ENCODE measurements around the gene FOXQ1.

FOXQ1 gene

GRCh38 chr6:1311400-1312202 is at the start of gene FOXQ1:
TSS of gene FOXQ1 (plus strand) at chr6:1312098. CDS start at chr6:1312705, 607 bp downstream.
- TF ChIP-seq CTCF (conservative IDR thresholded peaks at IDR 0.05; ENCODE audit: control insufficient read depth, insufficient read depth, low read depth, low read length), result no peak
- peak within 1 kb of the TSS; percentile 9 for H3K4me3 ChIP-seq (ENCODE audit: control insufficient read depth, low read depth, low read length)
- DNase-seq (ENCODE audit: low read depth), result no peak

- DNase-seq (ENCODE audit: low read depth), result no peak
- no peak overlapping the region for H3K4me3 ChIP-seq (ENCODE audit: control insufficient read depth, low read depth, low read length)
- TF ChIP-seq CTCF (conservative IDR thresholded peaks at IDR 0.05; ENCODE audit: control insufficient read depth, insufficient read depth, low read depth, low read length), result no peak
These were observed 49.2 kb upstream of the FOXQ1 start for GRCh38 chr6:1262704-1263038.

- DNase-seq (ENCODE audit: low read depth), result no peak
- no peak for TF ChIP-seq CTCF (conservative IDR thresholded peaks at IDR 0.05; ENCODE audit: control insufficient read depth, insufficient read depth, low read depth, low read length)
These were observed 48.7 kb upstream of the FOXQ1 start for GRCh38 chr6:1263039-1263849.

GRCh38 chr6:1263850-1264377 is 48.0 kb upstream of the FOXQ1 start:
- no peak for DNase-seq (ENCODE audit: low read depth)
- TF ChIP-seq CTCF (conservative IDR thresholded peaks at IDR 0.05; ENCODE audit: control insufficient read depth, insufficient read depth, low read depth, low read length), result no peak
- H3K4me3 ChIP-seq (ENCODE audit: control insufficient read depth, low read depth, low read length), result no peak overlapping the region

More at GRCh38 chr6:1263039-1263849, 48.7 kb upstream of the FOXQ1 start:
- H3K4me3 ChIP-seq (ENCODE audit: control insufficient read depth, low read depth, low read length), result no peak overlapping the region

- DNase-seq (ENCODE audit: low read depth), result no peak
- no peak for TF ChIP-seq CTCF (conservative IDR thresholded peaks at IDR 0.05; ENCODE audit: control insufficient read depth, insufficient read depth, low read depth, low read length)
- H3K4me3 ChIP-seq (ENCODE audit: control insufficient read depth, low read depth, low read length), result no peak overlapping the region
These were observed 47.1 kb upstream of the FOXQ1 start for GRCh38 chr6:1264619-1265445.

GRCh38 chr6:1266686-1267056 is 45.2 kb upstream of the FOXQ1 start:
- no peak for DNase-seq (ENCODE audit: low read depth)
- H3K4me3 ChIP-seq (ENCODE audit: control insufficient read depth, low read depth, low read length), result no peak overlapping the region
- no peak for TF ChIP-seq CTCF (conservative IDR thresholded peaks at IDR 0.05; ENCODE audit: control insufficient read depth, insufficient read depth, low read depth, low read length)
